ENCODE measurements around the gene RNF103.
"Not testable (repeated sequence)": the region's sequence is repeated elsewhere in the genome, so short reads cannot be mapped to it uniquely, and the experiment has no call there.

The RNF103 gene, protein sequence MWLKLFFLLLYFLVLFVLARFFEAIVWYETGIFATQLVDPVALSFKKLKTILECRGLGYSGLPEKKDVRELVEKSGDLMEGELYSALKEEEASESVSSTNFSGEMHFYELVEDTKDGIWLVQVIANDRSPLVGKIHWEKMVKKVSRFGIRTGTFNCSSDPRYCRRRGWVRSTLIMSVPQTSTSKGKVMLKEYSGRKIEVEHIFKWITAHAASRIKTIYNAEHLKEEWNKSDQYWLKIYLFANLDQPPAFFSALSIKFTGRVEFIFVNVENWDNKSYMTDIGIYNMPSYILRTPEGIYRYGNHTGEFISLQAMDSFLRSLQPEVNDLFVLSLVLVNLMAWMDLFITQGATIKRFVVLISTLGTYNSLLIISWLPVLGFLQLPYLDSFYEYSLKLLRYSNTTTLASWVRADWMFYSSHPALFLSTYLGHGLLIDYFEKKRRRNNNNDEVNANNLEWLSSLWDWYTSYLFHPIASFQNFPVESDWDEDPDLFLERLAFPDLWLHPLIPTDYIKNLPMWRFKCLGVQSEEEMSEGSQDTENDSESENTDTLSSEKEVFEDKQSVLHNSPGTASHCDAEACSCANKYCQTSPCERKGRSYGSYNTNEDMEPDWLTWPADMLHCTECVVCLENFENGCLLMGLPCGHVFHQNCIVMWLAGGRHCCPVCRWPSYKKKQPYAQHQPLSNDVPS
- total RNA-seq, result 35.1 to 51.5 (median 44.9) reads per million in 4 experiments

DNA sequence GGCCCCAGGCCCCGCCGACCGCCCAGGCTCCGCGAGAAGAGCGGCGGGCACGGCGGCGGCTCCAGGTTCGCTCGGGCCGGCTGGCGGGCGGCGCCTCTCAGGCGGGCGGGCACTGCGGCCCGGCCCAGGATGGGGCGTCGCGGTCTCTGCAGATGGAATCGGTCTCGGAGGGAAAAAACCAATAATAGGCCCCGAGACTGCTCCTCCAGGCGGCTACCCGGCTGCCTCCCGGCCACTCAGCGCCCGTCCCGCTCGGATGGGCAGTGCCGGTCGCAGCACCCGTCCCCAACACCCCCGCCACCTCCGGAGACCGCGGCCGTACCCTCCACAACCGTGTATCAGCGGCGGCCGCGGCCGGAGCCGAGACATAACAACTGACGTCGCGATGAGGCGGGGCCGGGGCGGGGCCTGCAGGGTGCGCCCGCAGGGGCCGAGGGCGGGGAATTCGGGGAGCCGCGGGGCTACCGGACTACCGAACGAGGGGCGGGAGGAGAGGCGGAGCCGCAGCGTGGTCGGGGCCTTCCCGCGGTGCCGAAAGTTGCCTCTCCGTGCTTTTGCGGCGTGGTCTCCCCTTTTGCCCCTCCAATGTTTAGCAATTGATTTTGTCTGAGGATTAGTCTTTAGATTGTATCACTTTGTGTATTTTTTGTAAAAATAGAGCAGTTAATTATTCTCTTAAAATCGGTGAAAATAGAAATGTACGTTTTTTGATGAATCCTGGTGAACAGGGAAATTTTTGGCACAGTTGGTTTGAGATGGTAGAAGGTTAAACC, at the start of gene RNF103:
RNF103 (minus strand) TSS at position 372 of the 773 bp plus-strand sequence. CDS start 979 bp downstream, outside the sequence.
- peak; percentile 88 for DNase-seq

DNA sequence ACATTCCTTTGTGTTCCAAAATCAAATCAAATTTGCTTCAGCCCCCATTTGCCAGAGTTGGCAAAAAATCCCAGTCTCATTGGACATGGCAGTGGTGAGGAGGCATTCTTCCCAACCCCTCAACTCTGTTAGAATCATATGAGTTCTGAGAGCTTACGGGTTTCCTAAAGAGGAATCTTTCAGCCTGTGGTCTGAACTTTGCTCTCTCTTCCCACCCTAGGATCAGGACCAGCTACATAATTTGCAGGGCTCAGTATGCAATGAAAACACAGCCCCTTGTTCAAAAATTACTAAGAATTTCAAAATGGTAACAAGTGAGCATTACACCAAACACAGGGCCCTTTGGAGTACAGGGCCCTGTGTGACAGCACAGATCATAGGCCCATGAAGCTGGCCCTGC, 49.3 kb upstream of the RNF103 start:
- no peak for DNase-seq

DNA sequence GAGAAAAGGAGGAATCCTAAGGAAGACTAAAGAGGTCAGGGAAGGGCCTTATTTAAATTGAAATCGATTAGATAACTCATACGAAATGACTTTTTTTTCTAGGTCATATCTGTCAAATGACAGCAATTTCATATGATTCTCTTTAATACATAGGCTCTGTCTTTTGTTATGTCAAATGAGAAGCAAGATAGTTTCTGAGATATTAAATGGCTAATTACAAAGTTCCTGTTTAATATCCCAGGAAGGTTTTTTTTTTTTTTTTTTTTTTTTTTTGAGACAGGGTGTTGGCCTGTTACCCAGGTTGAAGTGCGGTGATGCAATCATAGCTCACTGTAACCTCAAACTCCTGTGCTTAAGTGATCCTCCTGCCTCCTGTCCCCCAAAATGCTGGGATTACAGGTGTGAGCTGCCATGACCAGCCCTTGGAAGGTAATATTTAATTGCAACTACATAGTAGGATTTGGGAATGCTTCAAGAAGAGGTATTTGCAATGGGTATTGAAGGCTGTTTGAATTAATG, 48.4 kb upstream of the RNF103 start:
- no peak for DNase-seq

DNA sequence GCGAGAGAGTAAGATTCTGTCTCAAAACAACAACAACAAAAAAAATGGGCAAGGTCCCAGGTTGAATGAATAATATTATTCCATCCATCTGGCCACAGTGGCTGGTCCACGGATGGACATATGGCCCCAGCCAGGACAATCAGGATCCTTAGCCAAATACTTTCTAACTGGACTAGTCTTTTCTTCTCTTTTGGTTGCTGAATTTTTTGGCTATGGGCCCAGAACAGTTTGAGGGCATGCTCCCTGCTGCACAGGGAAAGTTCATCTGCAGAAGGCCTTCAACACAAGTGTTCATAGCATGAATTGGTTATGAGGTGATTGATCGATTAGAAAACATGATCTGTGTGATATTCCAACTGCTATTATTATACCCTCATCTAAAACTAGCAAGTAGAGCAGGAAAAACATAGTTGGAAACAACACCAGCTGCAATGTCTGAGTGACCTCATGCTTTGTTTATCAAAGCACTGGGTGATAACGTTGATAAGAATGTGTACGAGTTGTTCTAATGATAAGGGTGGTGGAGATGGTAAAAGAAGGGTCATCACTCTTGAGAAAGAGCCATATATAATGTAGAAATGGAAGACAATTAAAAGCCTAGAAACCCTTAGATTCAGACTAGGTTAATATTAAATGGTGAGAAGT, 47.8 kb upstream of the RNF103 start:
- no peak for DNase-seq

DNA sequence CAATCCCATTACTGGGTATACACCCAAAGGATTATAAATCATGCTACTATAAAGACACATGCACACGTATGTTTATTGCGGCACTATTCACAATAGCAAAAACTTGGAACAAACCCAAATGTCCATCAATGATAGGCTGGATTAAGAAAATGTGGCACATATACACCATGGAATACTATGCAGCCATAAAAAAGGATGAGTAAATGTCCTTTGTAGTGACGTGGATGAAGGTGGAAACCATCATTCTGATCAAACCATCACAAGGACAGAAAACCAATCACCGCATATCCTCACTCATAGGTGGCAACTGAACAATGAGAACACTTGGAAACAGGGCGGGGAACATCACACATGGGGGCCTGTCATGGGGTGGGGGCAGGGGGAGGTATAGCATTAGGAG, 45.7 kb upstream of the RNF103 start:
- DNase-seq, result not testable (repeated sequence)

DNA sequence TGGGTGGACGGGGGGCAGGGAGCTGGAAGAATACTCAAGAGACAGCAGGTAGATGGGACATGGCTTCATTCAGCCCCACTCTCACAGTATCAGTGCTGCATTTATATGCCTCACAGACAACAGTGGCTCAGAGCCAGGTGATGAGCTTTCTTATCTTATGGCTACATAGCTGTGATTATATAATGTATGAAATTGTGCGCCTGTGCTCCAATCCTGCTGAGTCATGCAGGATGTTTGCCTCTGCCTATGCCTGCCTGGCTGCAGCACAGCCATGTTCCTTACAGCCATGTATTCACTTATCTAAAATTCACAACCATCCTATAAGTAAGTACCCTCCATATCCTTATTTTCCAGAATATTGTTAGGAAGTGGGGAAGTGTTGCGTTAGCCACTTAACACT, 37.7 kb upstream of the RNF103 start:
- DNase-seq, result no peak

DNA sequence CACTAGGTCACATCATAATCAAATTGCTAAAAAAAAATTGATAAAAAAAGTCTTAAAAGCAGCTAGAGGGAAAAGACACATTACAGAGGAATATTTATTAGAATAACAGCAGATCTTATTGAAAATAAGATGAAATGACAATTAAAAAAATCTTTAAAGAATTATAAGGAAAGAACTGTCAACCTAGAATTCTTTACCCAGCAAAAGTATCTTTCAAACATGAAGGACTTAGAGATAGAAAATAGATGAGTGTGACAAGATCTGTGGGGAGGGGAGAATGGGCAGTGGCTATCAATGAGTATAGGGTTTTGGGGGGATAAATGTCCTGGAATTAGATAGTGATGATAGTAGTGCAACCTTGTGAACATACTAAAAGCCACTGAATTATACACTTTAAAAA, 26.5 kb upstream of the RNF103 start:
- DNase-seq, result no peak

DNA sequence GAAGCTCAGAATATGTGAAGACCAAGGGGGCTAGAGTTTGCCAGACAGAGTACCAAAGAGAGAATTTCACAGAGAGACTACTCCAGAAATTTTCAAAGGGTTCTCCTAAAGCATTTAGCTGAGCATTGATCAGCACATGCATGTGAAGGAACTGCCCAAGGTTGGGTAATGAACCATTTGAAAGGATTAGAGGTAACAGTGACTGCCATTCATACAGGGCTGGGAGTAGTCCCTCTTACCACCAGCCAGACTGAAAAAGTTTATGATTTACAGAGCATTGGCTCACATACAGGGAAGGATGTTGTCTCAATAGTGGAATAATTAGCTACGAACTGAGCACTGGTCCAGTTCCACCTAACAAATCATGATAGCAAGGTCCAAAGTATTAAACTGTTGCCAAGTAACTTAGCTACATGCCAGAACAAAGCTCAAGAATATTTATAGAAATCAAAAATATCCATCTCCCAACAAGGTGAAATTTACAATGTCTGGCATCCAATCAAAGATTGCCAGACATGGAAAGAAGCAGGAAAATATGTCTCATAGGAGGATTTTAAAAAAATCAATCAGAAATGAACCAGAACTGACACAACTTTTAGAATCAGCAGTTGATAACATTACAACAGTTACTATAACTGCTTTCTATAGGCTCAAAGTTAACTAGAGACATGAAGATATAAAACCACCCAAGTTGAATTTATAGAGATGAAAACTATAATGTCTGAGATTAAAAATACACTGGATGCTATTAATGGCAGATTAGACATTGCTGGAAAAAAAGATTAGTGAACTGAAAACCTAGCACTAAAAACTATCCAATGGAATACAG, 25.7 kb upstream of the RNF103 start:
- no peak for DNase-seq

DNA sequence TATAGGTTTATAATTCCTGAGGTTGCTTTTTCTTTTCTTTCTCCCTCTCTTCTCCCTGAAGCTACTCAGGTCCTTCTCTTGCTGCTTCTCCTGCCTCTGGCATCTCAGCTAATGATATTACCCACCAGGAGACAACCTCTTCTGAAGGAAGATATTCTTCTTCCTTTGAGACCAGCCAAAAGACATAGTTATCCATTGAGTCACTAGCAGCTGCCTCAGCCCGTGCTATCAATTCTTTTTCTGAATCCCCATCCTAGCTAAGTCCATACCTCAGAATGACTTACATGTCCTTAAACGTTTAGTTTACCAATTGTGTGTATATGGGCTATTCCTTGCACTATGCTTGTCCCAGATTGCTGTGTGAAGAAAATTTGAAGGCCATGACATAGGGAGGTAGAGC, 25.0 kb upstream of the RNF103 start:
- DNase-seq, result no peak

DNA sequence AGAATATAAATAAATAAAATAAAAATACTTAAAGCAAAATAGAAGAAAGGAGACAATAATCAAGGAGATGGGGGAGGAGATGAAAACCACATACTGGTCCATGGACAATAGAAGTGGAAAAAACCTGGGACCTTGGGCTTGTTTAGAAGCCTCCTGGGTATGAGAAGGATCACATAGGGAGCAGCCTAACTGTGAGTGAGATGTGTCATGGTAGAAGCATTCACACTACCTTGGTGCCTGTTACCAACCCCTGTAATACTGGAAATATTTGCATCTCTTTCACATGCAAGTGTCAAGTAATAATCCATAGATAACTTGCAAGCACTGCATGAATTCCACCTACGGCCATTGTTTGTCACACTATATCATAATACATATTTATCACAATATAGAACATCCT, 23.2 kb upstream of the RNF103 start:
- no peak for DNase-seq

DNA sequence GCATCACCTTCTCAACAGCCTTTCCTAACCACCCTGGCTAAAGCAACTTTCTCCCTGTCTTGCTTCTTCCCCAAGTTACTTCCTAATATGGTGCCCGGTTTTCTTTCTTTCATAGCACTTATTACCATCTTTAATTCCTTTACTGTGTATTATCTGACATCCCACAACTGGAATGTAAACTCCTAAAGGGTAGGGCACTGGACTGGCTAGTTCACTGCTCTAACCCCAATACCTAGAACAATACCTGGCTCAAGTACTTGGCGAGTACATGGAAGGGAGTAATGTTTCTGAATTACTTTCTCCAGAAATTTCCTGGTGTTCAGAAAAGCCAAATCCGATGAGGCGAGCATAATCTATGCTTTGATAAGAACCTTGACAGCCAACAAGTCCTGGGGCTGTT, 22.7 kb upstream of the RNF103 start:
- no peak for DNase-seq

DNA sequence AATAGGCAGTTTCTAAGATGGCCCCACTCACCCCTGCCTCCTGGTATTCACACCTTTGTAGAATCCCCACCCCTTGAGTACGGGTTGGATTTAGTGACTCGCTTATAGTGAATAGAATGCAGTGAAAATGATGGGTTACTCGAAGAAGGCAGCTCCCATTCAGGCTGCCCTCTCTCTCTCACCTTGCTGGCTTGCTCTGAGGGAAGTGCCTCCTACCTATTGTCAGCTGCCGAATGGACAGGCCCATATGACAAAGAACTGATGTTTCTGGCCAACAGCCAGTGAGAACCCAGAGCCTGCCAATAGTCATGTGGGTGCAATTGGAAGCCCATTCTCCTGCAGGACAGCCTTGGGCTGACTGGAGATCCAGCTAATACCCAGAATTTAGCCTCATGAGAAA, 22.1 kb upstream of the RNF103 start:
- DNase-seq, result no peak

DNA sequence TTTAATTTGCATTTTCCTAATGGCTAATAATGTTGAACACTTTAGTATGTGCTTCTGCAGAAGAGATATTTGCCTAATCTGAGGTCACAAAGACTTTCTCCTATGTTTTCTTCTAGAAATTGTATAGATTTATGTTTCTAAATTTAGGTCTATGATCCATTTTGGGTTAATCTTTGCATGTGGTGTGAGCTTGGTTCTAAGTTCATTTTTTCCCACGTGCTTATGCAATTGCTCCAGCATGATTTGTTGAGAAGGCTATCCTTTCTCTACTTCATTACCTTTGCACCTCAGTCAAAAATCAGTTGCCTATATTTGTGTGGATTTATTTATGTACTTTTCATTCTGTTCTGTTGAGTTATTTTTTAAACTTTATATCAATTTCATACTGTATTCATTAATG, 15.0 kb upstream of the RNF103 start:
- no peak for DNase-seq

DNA sequence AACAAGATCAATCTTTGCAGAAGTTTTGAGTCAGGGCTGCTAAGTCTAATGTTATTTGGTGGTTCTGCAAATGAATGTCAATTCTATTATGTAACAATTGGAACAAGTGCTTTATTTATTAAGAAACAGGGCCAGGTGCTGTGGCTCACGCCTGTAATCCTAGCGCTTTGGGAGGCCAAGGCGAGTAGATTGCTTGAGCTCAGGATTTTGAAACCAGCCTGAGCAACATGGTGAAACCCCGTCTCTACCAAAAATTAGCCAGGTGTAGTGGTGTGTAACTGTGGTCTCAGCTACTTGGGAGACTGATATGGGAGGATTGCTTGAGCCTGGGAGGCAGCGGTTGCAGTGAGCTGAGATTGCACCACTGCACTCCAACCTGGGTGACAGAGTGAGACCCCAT, 13.2 kb upstream of the RNF103 start:
- no peak for DNase-seq

DNA sequence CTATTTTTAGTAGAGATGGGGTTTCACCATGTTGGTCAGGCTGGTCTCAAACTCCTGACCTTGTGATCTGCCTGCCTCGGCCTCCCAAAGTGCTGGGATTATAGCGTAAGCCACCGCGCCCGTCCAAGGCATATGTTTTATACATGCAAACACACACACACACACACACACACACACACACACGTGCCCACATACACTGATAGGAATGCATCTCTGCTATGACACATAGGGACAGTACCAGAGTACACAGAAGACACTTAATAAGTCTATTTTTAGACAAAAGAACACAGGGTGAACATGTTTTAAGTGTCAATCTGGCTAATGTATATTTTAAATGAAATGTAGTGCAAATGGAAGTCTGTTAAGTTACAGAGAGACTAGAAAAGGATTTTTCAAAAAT, 10.7 kb upstream of the RNF103 start:
- DNase-seq, result no peak

DNA sequence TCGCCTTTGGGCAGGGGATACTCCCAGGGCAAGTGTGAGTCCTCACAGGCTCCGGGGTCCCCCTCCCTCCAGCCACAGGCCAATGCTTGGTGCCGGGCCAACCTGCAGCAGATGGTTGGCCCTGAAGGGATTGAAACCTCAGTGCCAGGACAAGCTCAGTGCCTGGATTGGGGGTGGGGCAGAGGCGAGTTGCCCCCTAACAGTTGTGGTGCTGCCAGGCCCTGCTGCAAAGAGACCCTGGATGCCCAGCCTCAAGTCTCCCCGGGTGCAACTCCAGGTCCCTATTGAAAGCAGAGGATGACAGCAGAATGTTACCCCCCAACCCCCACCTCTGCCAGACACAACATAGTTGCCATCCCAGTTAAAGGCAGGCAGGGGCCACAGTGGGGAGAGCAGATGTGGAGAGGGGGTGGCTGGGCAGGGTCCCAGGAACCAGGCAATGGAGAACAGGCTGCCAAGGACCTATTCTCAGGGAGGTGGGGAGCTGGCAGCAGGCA, 9.5 kb upstream of the RNF103 start:
- DNase-seq, result no peak

DNA sequence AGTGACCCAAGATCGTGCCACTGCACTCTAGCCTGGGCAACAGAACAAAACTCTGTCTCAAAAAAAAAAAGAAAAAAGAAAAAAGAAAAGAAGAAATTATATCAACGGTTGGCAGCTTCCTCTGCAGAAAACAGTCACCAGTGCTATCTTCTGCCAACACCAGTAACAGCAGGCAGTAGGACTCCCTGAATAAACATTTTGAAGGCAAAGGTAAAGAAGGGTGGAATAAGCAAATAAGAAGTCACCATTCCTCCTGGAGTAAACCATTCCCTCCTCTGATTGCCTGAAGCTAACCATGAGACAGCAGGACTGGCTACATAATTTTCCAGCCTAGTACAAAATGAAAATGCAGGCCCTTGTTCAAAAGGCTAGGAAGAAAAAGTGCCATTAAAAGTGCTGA, 9.0 kb upstream of the RNF103 start:
- no peak for DNase-seq

DNA sequence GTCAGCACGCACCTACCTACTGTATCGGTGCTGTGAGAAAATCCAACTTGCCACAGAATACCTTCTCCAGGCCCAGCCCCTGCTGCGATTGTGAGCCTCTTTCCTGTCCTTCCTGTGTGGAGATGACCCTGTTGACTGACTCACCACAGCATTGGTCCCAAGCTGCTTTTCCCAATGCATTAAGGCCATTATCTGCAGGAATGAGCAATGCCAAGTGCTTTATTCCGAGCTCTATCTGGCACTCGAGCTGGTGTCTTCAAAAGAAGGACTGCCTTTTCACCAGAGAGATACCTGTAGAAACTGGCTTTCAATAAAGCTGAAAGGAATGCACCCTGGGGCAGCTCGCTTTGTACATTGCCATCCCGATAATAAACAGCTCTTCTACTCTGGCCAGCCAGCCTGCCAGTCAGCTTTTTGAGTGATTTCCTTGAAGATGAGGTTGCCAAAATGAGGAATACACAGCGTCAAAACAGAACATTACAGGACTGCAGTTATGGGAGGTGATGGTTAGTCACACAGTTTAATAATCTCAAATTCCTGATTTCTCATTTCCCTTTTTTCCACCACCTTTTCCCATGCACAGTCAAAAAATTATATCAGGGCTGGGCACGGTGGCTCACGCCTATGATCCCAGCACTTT, 8.3 kb upstream of the RNF103 start:
- DNase-seq, result no peak

DNA sequence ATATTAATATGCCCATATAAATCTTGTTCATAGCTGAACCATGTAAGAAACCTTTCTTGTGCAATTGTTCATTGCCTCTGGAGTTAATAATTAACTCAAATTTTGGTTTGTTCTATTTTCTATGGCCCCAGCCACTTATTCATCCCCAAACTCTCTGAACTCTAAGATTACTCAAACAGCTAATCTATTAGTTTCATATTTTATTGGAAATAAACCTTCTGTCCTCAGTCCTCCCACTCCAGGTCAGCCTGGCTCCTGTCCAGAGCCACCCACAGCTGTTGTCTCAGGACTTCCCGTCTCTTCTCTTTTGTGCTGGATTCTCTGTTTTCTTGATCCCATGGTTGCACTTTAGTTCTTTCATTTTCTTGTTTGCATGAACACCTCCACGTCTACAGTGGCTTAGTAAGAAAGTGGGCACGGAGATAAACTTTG, 4.4 kb upstream of the RNF103 start:
- DNase-seq, result no peak

DNA sequence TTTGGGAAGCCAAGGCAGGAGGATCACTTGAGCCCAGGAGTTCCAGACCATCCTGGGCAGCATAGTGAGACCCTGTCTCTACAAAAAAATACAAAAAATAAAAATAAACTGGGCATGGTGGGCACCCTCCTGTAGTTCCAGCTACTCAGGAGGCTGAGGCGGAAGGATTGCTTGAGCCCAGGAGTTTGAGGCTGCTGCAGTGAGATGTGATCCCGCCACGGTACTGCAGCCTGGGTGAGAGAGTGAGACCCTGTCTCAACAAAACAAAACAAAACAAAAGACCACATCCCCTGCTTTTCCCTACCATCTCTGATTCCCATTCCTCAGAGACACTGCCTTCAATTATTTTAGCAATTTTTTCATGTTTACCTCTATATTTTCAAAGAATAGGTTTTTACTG, 3.9 kb upstream of the RNF103 start:
- no peak for DNase-seq

DNA sequence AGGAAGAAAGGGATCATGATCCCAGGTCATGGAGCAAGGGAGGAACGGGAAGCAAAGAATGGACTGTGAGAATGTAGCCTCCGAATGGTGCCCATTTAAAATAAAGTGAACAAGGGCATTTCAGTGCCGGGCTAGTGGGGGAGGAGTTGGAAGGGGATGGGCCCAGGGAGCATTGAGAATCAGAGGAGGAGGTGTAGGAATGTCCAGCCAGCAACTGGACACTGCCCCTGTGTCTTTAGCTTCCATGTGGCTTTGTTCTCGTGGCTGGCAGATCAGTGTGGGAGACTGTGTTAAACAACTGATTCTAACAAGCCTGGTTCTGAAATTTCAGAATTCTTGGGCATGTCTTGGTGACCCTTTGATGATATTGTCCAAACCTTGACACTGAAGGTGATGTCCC, 1.4 kb upstream of the RNF103 start:
- no peak for DNase-seq
